AG09319 (cell line): ENCODE results near the gene LRP2BP.
"Not testable (repeated sequence)": the region's sequence is repeated elsewhere in the genome, so short reads cannot be mapped to it uniquely, and the experiment has no call there.

Source experiments
- DNase-seq: peaks from one replicate; pipeline ENCODE4 v3.0.0-alpha.2; 2010; ENCODE audit warnings: low read depth; ENCODE audit errors: extremely low read depth
- TF ChIP-seq, protein P1 (sequence below): IDR thresholded peaks from 2 replicates; pipeline ENCODE4 v1.5.1; 2011; ENCODE audit warnings: low read depth, mild to moderate bottlenecking, inconsistent platforms, low read length, moderate library complexity

Gene LRP2BP

GRCh38 chr4:185322803-185323202 lies 72.9 kb downstream of the LRP2BP start:
- TF ChIP-seq, protein P1, sequence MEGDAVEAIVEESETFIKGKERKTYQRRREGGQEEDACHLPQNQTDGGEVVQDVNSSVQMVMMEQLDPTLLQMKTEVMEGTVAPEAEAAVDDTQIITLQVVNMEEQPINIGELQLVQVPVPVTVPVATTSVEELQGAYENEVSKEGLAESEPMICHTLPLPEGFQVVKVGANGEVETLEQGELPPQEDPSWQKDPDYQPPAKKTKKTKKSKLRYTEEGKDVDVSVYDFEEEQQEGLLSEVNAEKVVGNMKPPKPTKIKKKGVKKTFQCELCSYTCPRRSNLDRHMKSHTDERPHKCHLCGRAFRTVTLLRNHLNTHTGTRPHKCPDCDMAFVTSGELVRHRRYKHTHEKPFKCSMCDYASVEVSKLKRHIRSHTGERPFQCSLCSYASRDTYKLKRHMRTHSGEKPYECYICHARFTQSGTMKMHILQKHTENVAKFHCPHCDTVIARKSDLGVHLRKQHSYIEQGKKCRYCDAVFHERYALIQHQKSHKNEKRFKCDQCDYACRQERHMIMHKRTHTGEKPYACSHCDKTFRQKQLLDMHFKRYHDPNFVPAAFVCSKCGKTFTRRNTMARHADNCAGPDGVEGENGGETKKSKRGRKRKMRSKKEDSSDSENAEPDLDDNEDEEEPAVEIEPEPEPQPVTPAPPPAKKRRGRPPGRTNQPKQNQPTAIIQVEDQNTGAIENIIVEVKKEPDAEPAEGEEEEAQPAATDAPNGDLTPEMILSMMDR: no peak
- DNase-seq: no peak

- DNase-seq: no peak
- TF ChIP-seq, protein P1: no peak
Observed at GRCh38 chr4:185318679-185319078, 77.0 kb downstream of the LRP2BP start.

- DNase-seq: no peak
- TF ChIP-seq, protein P1: no peak
Observed at GRCh38 chr4:185317880-185318279, 77.8 kb downstream of the LRP2BP start.

DNA sequence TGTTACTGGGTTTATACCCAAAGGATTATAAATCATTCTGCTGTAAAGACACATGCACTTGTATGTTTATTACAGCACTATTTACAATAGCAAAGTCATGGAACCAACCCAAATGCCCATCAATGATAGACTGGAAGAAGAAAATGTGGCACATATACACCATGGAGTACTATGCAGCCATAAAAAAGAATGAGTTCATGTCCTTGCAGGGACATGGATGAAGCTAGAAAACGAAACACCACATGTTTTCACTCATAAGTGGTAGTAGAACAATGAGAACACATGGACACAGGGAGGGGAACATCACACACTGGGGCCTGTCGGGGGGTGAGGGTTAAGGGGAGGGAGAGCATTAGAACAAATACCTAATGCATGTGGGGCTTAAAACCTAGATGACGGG lies 78.3 kb downstream of the LRP2BP start:
- DNase-seq: not testable (repeated sequence)
